Endothelial cell of umbilical vein (primary cell): ENCODE results near the gene REM1.

Experiments used
- POLR2AphosphoS5 ChIP-seq: IDR thresholded peaks from 2 replicates; pipeline ENCODE4 v1.6.1; 2012; ENCODE audit warnings: low read depth, mild to moderate bottlenecking, control low read depth, low read length, moderate library complexity; ENCODE audit not compliant: insufficient read depth
- TF ChIP-seq, protein P1 (sequence below), 2 donors: IDR thresholded peaks; 1 replicate in 1 of 2; 2 replicates in 1 of 2; pipeline ENCODE4 v1.5.1; 2011; ENCODE audit warnings: low read length in 2 of 2, mild to moderate bottlenecking in 2 of 2, moderate library complexity in 2 of 2, control low read depth in 1 of 2, inconsistent platforms in 1 of 2, low read depth in 1 of 2; ENCODE audit not compliant: insufficient read depth in 1 of 2; ENCODE audit errors: extremely low read depth in 1 of 2

DNA sequence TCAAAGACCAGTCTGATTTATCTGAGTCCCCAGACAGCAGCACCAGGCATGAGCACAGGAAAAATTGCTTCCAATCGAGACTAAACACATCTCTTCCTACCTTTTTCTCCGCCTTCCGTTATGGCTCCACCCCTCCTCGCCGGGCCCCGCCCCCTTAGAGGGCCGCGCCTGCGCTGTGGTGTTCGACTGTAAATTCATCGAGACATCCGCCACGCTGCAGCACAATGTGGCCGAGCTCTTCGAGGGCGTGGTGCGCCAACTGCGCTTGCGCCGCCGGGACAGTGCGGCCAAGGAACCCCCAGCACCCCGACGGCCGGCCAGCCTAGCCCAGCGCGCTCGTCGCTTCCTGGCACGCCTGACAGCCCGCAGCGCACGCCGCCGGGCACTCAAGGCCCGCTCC lies 8.9 kb downstream of the REM1 start:
- TF ChIP-seq, protein P1, sequence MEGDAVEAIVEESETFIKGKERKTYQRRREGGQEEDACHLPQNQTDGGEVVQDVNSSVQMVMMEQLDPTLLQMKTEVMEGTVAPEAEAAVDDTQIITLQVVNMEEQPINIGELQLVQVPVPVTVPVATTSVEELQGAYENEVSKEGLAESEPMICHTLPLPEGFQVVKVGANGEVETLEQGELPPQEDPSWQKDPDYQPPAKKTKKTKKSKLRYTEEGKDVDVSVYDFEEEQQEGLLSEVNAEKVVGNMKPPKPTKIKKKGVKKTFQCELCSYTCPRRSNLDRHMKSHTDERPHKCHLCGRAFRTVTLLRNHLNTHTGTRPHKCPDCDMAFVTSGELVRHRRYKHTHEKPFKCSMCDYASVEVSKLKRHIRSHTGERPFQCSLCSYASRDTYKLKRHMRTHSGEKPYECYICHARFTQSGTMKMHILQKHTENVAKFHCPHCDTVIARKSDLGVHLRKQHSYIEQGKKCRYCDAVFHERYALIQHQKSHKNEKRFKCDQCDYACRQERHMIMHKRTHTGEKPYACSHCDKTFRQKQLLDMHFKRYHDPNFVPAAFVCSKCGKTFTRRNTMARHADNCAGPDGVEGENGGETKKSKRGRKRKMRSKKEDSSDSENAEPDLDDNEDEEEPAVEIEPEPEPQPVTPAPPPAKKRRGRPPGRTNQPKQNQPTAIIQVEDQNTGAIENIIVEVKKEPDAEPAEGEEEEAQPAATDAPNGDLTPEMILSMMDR (IDR thresholded peaks at IDR 0.05; ENCODE audit: extremely low read depth in 1 of 2, insufficient read depth in 1 of 2, low read depth in 1 of 2, low read length in 2 of 2), result no peak
- no peak for TF ChIP-seq POLR2AphosphoS5
